ENCODE measurements around the gene CSH1. TPM values are rescaled to one million over a fixed set of nuclear protein-coding genes. Genes with fewer than 3 reads are reported as not detected.

CSH1 gene
- total and polyA plus RNA-seq, 9 donors: 0.78 to 21.9 (median 4.5) TPM

- WGBS (ENCODE audit: insufficient coverage): 17% methylated on average over 82 of the region's 82 CpGs
- Histone ChIP-seq H3K9me3 (replicated peaks; ENCODE audit: control insufficient read depth, low read depth, low read length) (no peaks in the 10 kb centered on the region), H3K27ac (ENCODE audit: low read length) (no peak overlapping the region)
Measured at GRCh38 chr17:63848834-63849689, 47.3 kb downstream of the CSH1 start.

GRCh38 chr17:63847525-63848249 is 48.7 kb downstream of the CSH1 start:
- H3K4me1 ChIP-seq (ENCODE audit: control insufficient read depth, insufficient read depth, low read length): peaks cover 14% of the 10 kb centered on the region
- H3K36me3 ChIP-seq (ENCODE audit: control insufficient read depth, insufficient read depth, low read length): no peaks in the 10 kb centered on the region
- H3K27ac ChIP-seq (ENCODE audit: low read length): no peak overlapping the region
- H3K4me3 ChIP-seq (ENCODE audit: low read length): no peak overlapping the region
- H3K27me3 ChIP-seq (ENCODE audit: control insufficient read depth, insufficient read depth, low read length): no peaks in the 10 kb centered on the region
- H3K9me3 ChIP-seq (replicated peaks; ENCODE audit: control insufficient read depth, low read depth, low read length): no peaks in the 10 kb centered on the region
- DNase-seq: no peak
- WGBS (ENCODE audit: insufficient coverage): 50% methylated on average over 2 of the region's 3 CpGs

More at GRCh38 chr17:63848834-63849689, 47.3 kb downstream of the CSH1 start:
- peak overlapping the region; percentile 24 for H3K4me3 ChIP-seq (ENCODE audit: low read length)
- H3K4me1 ChIP-seq (ENCODE audit: control insufficient read depth, insufficient read depth, low read length): peaks cover 6% of the 10 kb centered on the region
- no peaks in the 10 kb centered on the region for H3K27me3 ChIP-seq (ENCODE audit: control insufficient read depth, insufficient read depth, low read length)
- no peaks in the 10 kb centered on the region for H3K36me3 ChIP-seq (ENCODE audit: control insufficient read depth, insufficient read depth, low read length)
- peak; percentile 93 for DNase-seq

- WGBS (ENCODE audit: insufficient coverage): no CpG with 5 or more reads among the region's 1 CpG
- no peaks in the 10 kb centered on the region for H3K9me3 ChIP-seq (replicated peaks; ENCODE audit: control insufficient read depth, low read depth, low read length)
Measured at GRCh38 chr17:63845509-63845908, 50.9 kb downstream of the CSH1 start.

More at GRCh38 chr17:63845509-63845908, 50.9 kb downstream of the CSH1 start:
- no peak overlapping the region for H3K4me3 ChIP-seq (ENCODE audit: low read length)
- H3K36me3 ChIP-seq (ENCODE audit: control insufficient read depth, insufficient read depth, low read length): no peaks in the 10 kb centered on the region
- H3K4me1 ChIP-seq (ENCODE audit: control insufficient read depth, insufficient read depth, low read length): peaks cover 26% of the 10 kb centered on the region
- H3K27ac ChIP-seq (ENCODE audit: low read length): no peak overlapping the region
- no peak for DNase-seq
- H3K27me3 ChIP-seq (ENCODE audit: control insufficient read depth, insufficient read depth, low read length): no peaks in the 10 kb centered on the region

Other genes with a start within 250 kb of the CSH1 start
- gene LIMD2, start 196.4 kb downstream of the CSH1 start, total RNA-seq: 7.7 TPM
- 10 to 100 TPM in 5 of 8 donors, 1 to 10 TPM in 3; 9.0 to 15.5 (median 11.7) TPM for gene LIMD2, start 196.4 kb downstream of the CSH1 start, polyA plus RNA-seq (ENCODE audit: insufficient read depth in 1 of 8, insufficient read length in 8 of 8, low replicate concordance in 1 of 8)
- gene STRADA, start 154.8 kb downstream of the CSH1 start, total RNA-seq: 15.1 TPM
- 10 to 100 TPM; 20.3 to 35.4 (median 26.1) TPM for gene STRADA, start 154.8 kb downstream of the CSH1 start, polyA plus RNA-seq (ENCODE audit: insufficient read depth in 1 of 8, insufficient read length in 8 of 8, low replicate concordance in 1 of 8)
- 39.1 TPM for gene CCDC47, start 123.0 kb downstream of the CSH1 start, total RNA-seq
- gene CCDC47, start 123.0 kb downstream of the CSH1 start, polyA plus RNA-seq (ENCODE audit: insufficient read depth in 1 of 8, insufficient read length in 8 of 8, low replicate concordance in 1 of 8): 10 to 100 TPM; 42.5 to 65.9 (median 52.9) TPM
- gene DDX42, start 122.4 kb downstream of the CSH1 start, total RNA-seq: 61.8 TPM
- gene DDX42, start 122.4 kb downstream of the CSH1 start, polyA plus RNA-seq (ENCODE audit: insufficient read depth in 1 of 8, insufficient read length in 8 of 8, low replicate concordance in 1 of 8): 100 to 1,000 TPM in 4 of 8 donors, 10 to 100 TPM in 4; 85.6 to 110 (median 96.5) TPM
- gene PSMC5, start 69.1 kb downstream of the CSH1 start, total RNA-seq: 20.3 TPM
- gene PSMC5, start 69.1 kb downstream of the CSH1 start, polyA plus RNA-seq (ENCODE audit: insufficient read depth in 1 of 8, insufficient read length in 8 of 8, low replicate concordance in 1 of 8): 100 to 1,000 TPM; 101 to 127 (median 114) TPM
- 29.1 TPM for gene FTSJ3, start 68.9 kb downstream of the CSH1 start, total RNA-seq
- 10 to 100 TPM; 35.2 to 45.4 (median 37.5) TPM for gene FTSJ3, start 68.9 kb downstream of the CSH1 start, polyA plus RNA-seq (ENCODE audit: insufficient read depth in 1 of 8, insufficient read length in 8 of 8, low replicate concordance in 1 of 8)
- gene SMARCD2, start 53.9 kb downstream of the CSH1 start, total RNA-seq: 39.1 TPM
- 10 to 100 TPM; 24.5 to 41.9 (median 31.7) TPM for gene SMARCD2, start 53.9 kb downstream of the CSH1 start, polyA plus RNA-seq (ENCODE audit: insufficient read depth in 1 of 8, insufficient read length in 8 of 8, low replicate concordance in 1 of 8)
- gene CSH2, start 22.9 kb downstream of the CSH1 start, total RNA-seq: 8.5 TPM
- 10 to 100 TPM in 1 of 8 donors, 1 to 10 TPM in 4, under 1 TPM in 2, not detected in 1; 0.31 to 10.1 (median 2.7) TPM for gene CSH2, start 22.9 kb downstream of the CSH1 start, polyA plus RNA-seq (ENCODE audit: insufficient read depth in 1 of 8, insufficient read length in 8 of 8, low replicate concordance in 1 of 8)
- 0.27 TPM for gene GH2, start 14.6 kb downstream of the CSH1 start, total RNA-seq
- under 1 TPM in 1 of 8 donors, not detected in 7; 0.35 TPM for gene GH2, start 14.6 kb downstream of the CSH1 start, polyA plus RNA-seq (ENCODE audit: insufficient read depth in 1 of 8, insufficient read length in 8 of 8, low replicate concordance in 1 of 8)
- 0.27 TPM for gene CSHL1, start 14.7 kb upstream of the CSH1 start, total RNA-seq
- under 1 TPM in 3 of 8 donors, not detected in 5; 0.28 to 0.55 (median 0.30) TPM for gene CSHL1, start 14.7 kb upstream of the CSH1 start, polyA plus RNA-seq (ENCODE audit: insufficient read depth in 1 of 8, insufficient read length in 8 of 8, low replicate concordance in 1 of 8)
- gene GH1, start 22.3 kb upstream of the CSH1 start, total RNA-seq: not detected
- under 1 TPM in 1 of 8 donors, not detected in 7; 0.18 TPM for gene GH1, start 22.3 kb upstream of the CSH1 start, polyA plus RNA-seq (ENCODE audit: insufficient read depth in 1 of 8, insufficient read length in 8 of 8, low replicate concordance in 1 of 8)
- 3.8 TPM for gene CD79B, start 35.8 kb upstream of the CSH1 start, total RNA-seq
- gene CD79B, start 35.8 kb upstream of the CSH1 start, polyA plus RNA-seq (ENCODE audit: insufficient read depth in 1 of 8, insufficient read length in 8 of 8, low replicate concordance in 1 of 8): 1 to 10 TPM; 1.8 to 4.3 (median 2.5) TPM
- 23.3 TPM for gene SCN4A, start 76.3 kb upstream of the CSH1 start, total RNA-seq
- 10 to 100 TPM; 16.3 to 46.8 (median 36.8) TPM for gene SCN4A, start 76.3 kb upstream of the CSH1 start, polyA plus RNA-seq (ENCODE audit: insufficient read depth in 1 of 8, insufficient read length in 8 of 8, low replicate concordance in 1 of 8)
- 0.75 TPM for gene PRR29, start 101.8 kb upstream of the CSH1 start, total RNA-seq
- gene PRR29, start 101.8 kb upstream of the CSH1 start, polyA plus RNA-seq (ENCODE audit: insufficient read depth in 1 of 8, insufficient read length in 8 of 8, low replicate concordance in 1 of 8): 1 to 10 TPM; 1.9 to 4.0 (median 3.0) TPM
- gene ICAM2, start 124.1 kb upstream of the CSH1 start, total RNA-seq: 34.3 TPM
- gene ICAM2, start 124.1 kb upstream of the CSH1 start, polyA plus RNA-seq (ENCODE audit: insufficient read depth in 1 of 8, insufficient read length in 8 of 8, low replicate concordance in 1 of 8): 10 to 100 TPM; 26.4 to 35.1 (median 30.3) TPM
- gene ERN1, start 233.6 kb upstream of the CSH1 start, total RNA-seq: 4.8 TPM
- gene ERN1, start 233.6 kb upstream of the CSH1 start, polyA plus RNA-seq (ENCODE audit: insufficient read depth in 1 of 8, insufficient read length in 8 of 8, low replicate concordance in 1 of 8): 1 to 10 TPM; 3.4 to 5.7 (median 4.7) TPM

Measured in muscle of leg (tissue), 11 donors.